ENCODE measurements around the gene HDAC6.

The HDAC6 gene

DNA sequence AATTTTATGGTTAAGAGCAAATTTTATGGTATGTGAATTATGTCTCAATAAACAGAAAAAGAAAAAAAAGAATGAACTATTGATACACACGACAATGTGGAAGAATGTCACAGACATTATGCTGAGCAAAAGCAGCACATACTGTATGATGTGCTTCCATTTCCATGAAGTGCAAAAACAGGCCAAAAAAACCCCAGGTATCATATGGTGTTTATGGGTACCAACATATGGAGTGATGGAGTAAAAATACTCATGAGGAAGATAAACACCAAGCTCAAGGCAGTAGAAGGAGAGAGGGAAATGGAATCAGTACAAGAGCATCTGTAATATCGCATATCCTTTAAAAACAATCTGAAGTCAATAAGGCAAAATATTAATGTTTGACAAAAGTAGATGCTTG is 19.7 kb upstream of the HDAC6 start:
- Histone ChIP-seq H3K27me3 (ENCODE audit: low read depth, low read length) (no peaks in the 10 kb centered on the region), H3K36me3 (ENCODE audit: control insufficient read depth in 1 of 2, insufficient read depth in 2 of 2, low read length in 2 of 2) (no peaks in the 10 kb centered on the region), H3K9me3 (ENCODE audit: control insufficient read depth in 1 of 2, low read length in 2 of 2) (no peaks in the 10 kb centered on the region), H3K27ac (ENCODE audit: low read length) (no peak overlapping the region), H3K4me1 (ENCODE audit: control insufficient read depth in 1 of 2, insufficient read depth in 2 of 2, low read length in 2 of 2) (no peaks in the 10 kb centered on the region), H3K4me3 (ENCODE audit: low read depth in 1 of 2, low read length in 2 of 2) (no peak overlapping the region)

- Histone ChIP-seq H3K27ac (ENCODE audit: low read length) (no peak overlapping the region), H3K27me3 (ENCODE audit: low read depth, low read length) (no peaks in the 10 kb centered on the region), H3K4me3 (ENCODE audit: low read depth in 1 of 2, low read length in 2 of 2) (no peak overlapping the region), H3K36me3 (ENCODE audit: control insufficient read depth in 1 of 2, insufficient read depth in 2 of 2, low read length in 2 of 2) (no peaks in the 10 kb centered on the region), H3K4me1 (ENCODE audit: control insufficient read depth in 1 of 2, insufficient read depth in 2 of 2, low read length in 2 of 2) (no peaks in the 10 kb centered on the region), H3K9me3 (ENCODE audit: control insufficient read depth in 1 of 2, low read length in 2 of 2) (no peaks in the 10 kb centered on the region)
These were observed 19.1 kb upstream of the HDAC6 start for GRCh38 chrX:48782795-48783194.

DNA sequence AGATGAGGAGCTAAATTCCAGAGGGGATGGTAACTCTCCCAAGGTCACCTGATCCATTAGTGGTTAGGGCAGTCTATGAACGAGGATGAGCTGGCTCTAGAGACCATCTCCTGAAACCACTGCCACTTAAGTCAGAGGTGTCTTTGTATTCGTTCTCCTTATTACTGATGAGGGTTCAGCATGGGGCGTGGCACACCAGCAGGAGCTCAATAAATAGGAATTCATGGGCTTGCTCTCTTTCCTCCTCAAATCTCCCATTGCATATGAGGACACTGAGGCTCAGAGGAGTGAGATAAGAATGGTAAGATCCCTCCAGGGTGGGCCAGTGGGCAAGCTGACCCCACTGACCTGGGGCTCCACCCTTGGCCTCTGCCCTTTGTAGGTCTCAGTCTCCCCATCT is 17.1 kb upstream of the HDAC6 start:
- no peaks in the 10 kb centered on the region for H3K27me3 ChIP-seq (ENCODE audit: low read depth, low read length)

DNA sequence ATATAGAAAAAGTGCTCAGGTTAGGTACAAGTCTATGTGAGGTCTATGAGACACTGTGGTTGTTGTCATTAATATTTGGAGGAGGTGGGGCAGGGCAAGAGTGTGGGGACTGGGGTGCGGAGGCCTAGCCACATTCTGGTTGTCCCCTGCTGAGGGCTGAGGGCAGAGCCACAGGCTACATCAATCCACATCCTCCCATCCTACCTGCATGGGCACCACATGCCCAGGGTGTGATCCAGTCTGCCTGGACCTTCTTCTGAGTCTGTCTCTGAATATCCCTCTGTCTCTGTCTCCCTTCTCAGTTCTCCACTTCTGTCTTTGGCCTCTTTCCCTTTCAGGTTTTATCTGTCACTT is 16.7 kb upstream of the HDAC6 start:
- no peaks in the 10 kb centered on the region for H3K4me1 ChIP-seq (ENCODE audit: control insufficient read depth in 1 of 2, insufficient read depth in 2 of 2, low read length in 2 of 2)
- no peaks in the 10 kb centered on the region for H3K9me3 ChIP-seq (ENCODE audit: control insufficient read depth in 1 of 2, low read length in 2 of 2)
- no peak overlapping the region for H3K27ac ChIP-seq (ENCODE audit: low read length)
- H3K4me3 ChIP-seq (ENCODE audit: low read depth in 1 of 2, low read length in 2 of 2) = no peak overlapping the region
- no peaks in the 10 kb centered on the region for H3K36me3 ChIP-seq (ENCODE audit: control insufficient read depth in 1 of 2, insufficient read depth in 2 of 2, low read length in 2 of 2)
- H3K27me3 ChIP-seq (ENCODE audit: low read depth, low read length) = no peaks in the 10 kb centered on the region

More for the DNA sequence above, 17.1 kb upstream of the HDAC6 start:
- H3K27ac ChIP-seq (ENCODE audit: low read length) = no peak overlapping the region
- no peaks in the 10 kb centered on the region for H3K4me1 ChIP-seq (ENCODE audit: control insufficient read depth in 1 of 2, insufficient read depth in 2 of 2, low read length in 2 of 2)
- H3K36me3 ChIP-seq (ENCODE audit: control insufficient read depth in 1 of 2, insufficient read depth in 2 of 2, low read length in 2 of 2) = no peaks in the 10 kb centered on the region
- H3K9me3 ChIP-seq (ENCODE audit: control insufficient read depth in 1 of 2, low read length in 2 of 2) = no peaks in the 10 kb centered on the region
- no peak overlapping the region for H3K4me3 ChIP-seq (ENCODE audit: low read depth in 1 of 2, low read length in 2 of 2)

DNA sequence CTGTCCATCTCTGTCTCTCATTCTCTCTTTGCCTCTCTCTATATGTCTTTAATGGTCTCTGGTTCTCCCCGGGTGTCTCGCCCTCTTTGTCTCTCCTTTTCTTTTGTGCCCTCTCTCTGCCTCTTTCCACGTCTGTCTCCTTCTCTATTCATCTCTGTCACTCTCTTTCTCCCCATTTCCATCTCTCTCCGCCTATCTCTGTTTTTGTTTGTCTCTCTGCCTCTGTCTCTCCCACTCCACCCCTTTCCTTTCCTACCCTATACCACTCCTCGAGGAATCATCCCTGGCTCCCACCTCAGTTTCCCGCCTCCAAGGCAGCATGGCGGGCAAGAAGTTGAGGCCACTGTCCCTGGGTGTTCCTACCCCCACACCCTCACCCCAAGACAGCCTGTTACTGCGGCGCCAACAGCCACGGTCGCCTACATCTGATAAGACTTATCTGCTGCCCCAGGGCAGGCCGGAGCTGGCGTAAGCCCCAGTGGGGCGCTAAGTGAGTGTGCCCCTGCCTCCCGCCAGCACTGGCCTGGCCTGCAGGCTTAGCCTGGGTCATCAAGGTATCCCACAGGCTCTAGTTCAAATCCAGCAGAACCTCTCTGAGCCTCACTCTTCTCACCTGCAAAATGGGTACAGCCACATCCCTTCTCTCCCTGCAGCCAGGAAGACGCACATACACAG is 16.2 kb upstream of the HDAC6 start:
- H3K4me3 ChIP-seq (ENCODE audit: low read depth in 1 of 2, low read length in 2 of 2) = no peak overlapping the region
- no peaks in the 10 kb centered on the region for H3K9me3 ChIP-seq (ENCODE audit: control insufficient read depth in 1 of 2, low read length in 2 of 2)
- no peaks in the 10 kb centered on the region for H3K4me1 ChIP-seq (ENCODE audit: control insufficient read depth in 1 of 2, insufficient read depth in 2 of 2, low read length in 2 of 2)
- no peaks in the 10 kb centered on the region for H3K36me3 ChIP-seq (ENCODE audit: control insufficient read depth in 1 of 2, insufficient read depth in 2 of 2, low read length in 2 of 2)
- no peaks in the 10 kb centered on the region for H3K27me3 ChIP-seq (ENCODE audit: low read depth, low read length)
- H3K27ac ChIP-seq (ENCODE audit: low read length) = no peak overlapping the region

DNA sequence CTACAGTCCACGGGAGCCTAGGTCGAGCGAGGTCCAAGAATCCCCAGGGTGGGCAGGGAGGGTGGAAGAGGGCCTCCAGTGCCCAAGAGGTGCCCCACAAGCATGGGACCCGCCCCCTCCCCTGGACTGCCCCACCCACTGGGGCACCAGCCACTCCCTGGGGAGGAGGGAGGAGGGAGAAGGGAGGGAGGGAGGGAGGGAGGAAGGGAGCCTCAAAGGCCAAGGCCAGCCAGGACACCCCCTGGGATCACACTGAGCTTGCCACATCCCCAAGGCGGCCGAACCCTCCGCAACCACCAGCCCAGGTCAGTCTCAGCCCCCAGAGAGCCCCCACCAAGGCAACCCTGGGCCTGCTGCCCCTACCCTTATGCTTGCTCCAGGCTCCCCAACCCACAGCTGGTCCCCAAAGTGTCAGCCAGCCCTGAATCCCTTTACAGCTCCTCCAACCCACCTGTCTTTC is 15.5 kb upstream of the HDAC6 start, which contains the start of gene GATA1:
Gene GATA1 (plus strand): TSS at position 250 of the 460 bp plus-strand sequence. CDS start 4,520 bp downstream, outside the sequence.
- no peaks in the 10 kb centered on the region for H3K9me3 ChIP-seq (ENCODE audit: control insufficient read depth in 1 of 2, low read length in 2 of 2)
- H3K4me1 ChIP-seq (ENCODE audit: control insufficient read depth in 1 of 2, insufficient read depth in 2 of 2, low read length in 2 of 2) = no peaks in the 10 kb centered on the region
- H3K36me3 ChIP-seq (ENCODE audit: control insufficient read depth in 1 of 2, insufficient read depth in 2 of 2, low read length in 2 of 2) = no peaks in the 10 kb centered on the region
- no peak within 1 kb of the TSS for H3K27ac ChIP-seq (ENCODE audit: low read length)
- no peak within 1 kb of the TSS for H3K4me3 ChIP-seq (ENCODE audit: low read depth in 1 of 2, low read length in 2 of 2)
- H3K27me3 ChIP-seq (ENCODE audit: low read depth, low read length) = no peaks in the 10 kb centered on the region

- Histone ChIP-seq H3K27ac (ENCODE audit: low read length) (no peak overlapping the region), H3K4me3 (ENCODE audit: low read depth in 1 of 2, low read length in 2 of 2) (no peak overlapping the region), H3K27me3 (ENCODE audit: low read depth, low read length) (no peaks in the 10 kb centered on the region), H3K4me1 (ENCODE audit: control insufficient read depth in 1 of 2, insufficient read depth in 2 of 2, low read length in 2 of 2) (no peaks in the 10 kb centered on the region), H3K9me3 (ENCODE audit: control insufficient read depth in 1 of 2, low read length in 2 of 2) (no peaks in the 10 kb centered on the region), H3K36me3 (ENCODE audit: control insufficient read depth in 1 of 2, insufficient read depth in 2 of 2, low read length in 2 of 2) (no peaks in the 10 kb centered on the region)
These were observed 14.9 kb upstream of the HDAC6 start for GRCh38 chrX:48786825-48787504.

DNA sequence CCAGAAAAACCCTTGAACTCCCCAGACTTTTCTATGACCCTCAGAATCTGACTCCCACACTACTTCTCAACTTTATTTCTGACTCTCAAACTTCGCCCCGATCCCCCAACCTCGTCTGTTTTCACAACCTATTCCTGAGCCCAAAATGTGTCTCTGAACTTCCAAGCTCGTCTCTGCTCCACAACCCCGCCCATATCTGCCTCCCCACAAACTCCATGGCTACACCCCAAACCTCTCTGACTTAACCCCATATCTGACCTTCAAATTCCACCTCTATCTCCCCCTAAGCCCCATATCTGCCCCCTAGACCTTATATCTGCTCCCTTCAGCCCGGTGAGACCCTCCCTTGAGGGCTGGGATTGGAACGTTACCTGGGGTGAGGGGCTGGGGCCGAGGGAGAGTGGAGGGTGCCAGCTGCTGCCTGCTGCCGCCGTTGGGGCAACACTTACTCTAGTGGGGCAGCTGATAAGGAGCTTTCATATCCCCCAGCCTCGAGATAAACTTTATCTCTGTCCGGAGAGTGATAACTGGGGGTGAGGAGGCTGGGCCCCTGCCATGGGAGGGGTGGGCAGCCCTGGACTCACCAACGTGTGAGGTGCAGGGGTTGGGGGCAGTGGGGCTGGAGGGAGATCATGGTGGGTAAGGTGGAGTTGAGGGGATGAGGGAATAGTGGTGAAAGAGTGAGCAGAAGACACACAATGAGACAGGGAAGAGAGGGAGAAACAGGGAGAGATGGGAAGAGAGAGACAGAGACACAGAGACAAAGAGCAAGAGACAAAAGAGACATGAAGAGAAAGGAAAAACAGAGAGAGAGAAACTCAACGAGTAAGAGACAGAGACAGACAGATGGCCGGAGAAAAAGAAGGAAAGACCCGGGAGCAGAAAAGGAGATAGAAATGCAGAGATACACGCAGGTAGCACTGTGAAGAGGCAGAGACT is 14.1 kb upstream of the HDAC6 start:
- Histone ChIP-seq H3K27ac (ENCODE audit: low read length) (no peak overlapping the region), H3K9me3 (ENCODE audit: control insufficient read depth in 1 of 2, low read length in 2 of 2) (no peaks in the 10 kb centered on the region), H3K4me3 (ENCODE audit: low read depth in 1 of 2, low read length in 2 of 2) (no peak overlapping the region), H3K4me1 (ENCODE audit: control insufficient read depth in 1 of 2, insufficient read depth in 2 of 2, low read length in 2 of 2) (no peaks in the 10 kb centered on the region), H3K27me3 (ENCODE audit: low read depth, low read length) (no peaks in the 10 kb centered on the region), H3K36me3 (ENCODE audit: control insufficient read depth in 1 of 2, insufficient read depth in 2 of 2, low read length in 2 of 2) (no peaks in the 10 kb centered on the region)

- Histone ChIP-seq H3K9me3 (ENCODE audit: control insufficient read depth in 1 of 2, low read length in 2 of 2) (no peaks in the 10 kb centered on the region), H3K27ac (ENCODE audit: low read length) (no peak overlapping the region), H3K36me3 (ENCODE audit: control insufficient read depth in 1 of 2, insufficient read depth in 2 of 2, low read length in 2 of 2) (no peaks in the 10 kb centered on the region), H3K4me1 (ENCODE audit: control insufficient read depth in 1 of 2, insufficient read depth in 2 of 2, low read length in 2 of 2) (no peaks in the 10 kb centered on the region), H3K4me3 (ENCODE audit: low read depth in 1 of 2, low read length in 2 of 2) (no peak overlapping the region), H3K27me3 (ENCODE audit: low read depth, low read length) (no peaks in the 10 kb centered on the region)
These were observed 12.3 kb upstream of the HDAC6 start for GRCh38 chrX:48789366-48790220.

GRCh38 chrX:48790477-48790876 is 11.4 kb upstream of the HDAC6 start:
- Histone ChIP-seq H3K36me3 (ENCODE audit: control insufficient read depth in 1 of 2, insufficient read depth in 2 of 2, low read length in 2 of 2) (no peaks in the 10 kb centered on the region), H3K4me3 (ENCODE audit: low read depth in 1 of 2, low read length in 2 of 2) (no peak overlapping the region), H3K27ac (ENCODE audit: low read length) (no peak overlapping the region), H3K4me1 (ENCODE audit: control insufficient read depth in 1 of 2, insufficient read depth in 2 of 2, low read length in 2 of 2) (no peaks in the 10 kb centered on the region), H3K27me3 (ENCODE audit: low read depth, low read length) (no peaks in the 10 kb centered on the region), H3K9me3 (ENCODE audit: control insufficient read depth in 1 of 2, low read length in 2 of 2) (no peaks in the 10 kb centered on the region)

Measured in muscle layer of duodenum (tissue), 2 donors.